Esophagus muscularis mucosa (tissue), 4 donors: ENCODE results near the gene SASH1. TPM values are rescaled to one million over a fixed set of nuclear protein-coding genes. Genes with fewer than 3 reads are reported as not detected.
"Not testable (repeated sequence)": the region's sequence is repeated elsewhere in the genome, so short reads cannot be mapped to it uniquely, and the experiment has no call there.

Source experiments
- DNase-seq: peaks from one replicate; pipeline ENCODE4 v3.0.0-alpha.2; 2017; ENCODE audit errors: extremely low spot score
- H3K27ac ChIP-seq, 4 donors: fragments of 200-600 bp; sonication (generic); replicated peaks in 1 of 4; 1 replicate in 3 of 4; 2 replicates in 1 of 4; pipeline ENCODE4 v1.5.1; 2016 to 2019; ENCODE audit warnings: mild to moderate bottlenecking in 1 of 4
- H3K27me3 ChIP-seq, 4 donors: fragments of 200-600 bp; sonication (generic); one replicate each; pipeline versions ENCODE4 v1.5.1 to v1.6.0; 2016 to 2019
- H3K36me3 ChIP-seq, 4 donors: fragments of 200-600 bp; sonication (generic); one replicate each; pipeline ENCODE4 v1.5.1; 2016 to 2019
- H3K4me1 ChIP-seq, 4 donors: fragments of 200-600 bp; sonication (generic); one replicate each; pipeline ENCODE4 v1.5.1; 2016 to 2019
- H3K4me3 ChIP-seq, 4 donors: fragments of 200-600 bp; sonication (generic); 1 replicate in 2 of 4; 2 replicates in 2 of 4; pipeline ENCODE4 v1.5.1; 2016 to 2019; ENCODE audit warnings: mild to moderate bottlenecking in 4 of 4, moderate library complexity in 1 of 4
- H3K9me3 ChIP-seq, 4 donors: fragments of 200-600 bp; sonication (generic); 1 replicate in 3 of 4; 2 replicates in 1 of 4; pipeline ENCODE4 v1.5.1; 2016 to 2019
- EP300 ChIP-seq: sonication (generic); formaldehyde crosslinking; IDR thresholded peaks from one replicate; pipeline ENCODE4 v1.6.1; 2017; ENCODE audit warnings: antibody characterized with exemption
- POLR2A ChIP-seq: fragments of 450-650 bp; IDR thresholded peaks from one replicate; pipeline ENCODE4 v1.6.1; 2017; ENCODE audit warnings: antibody characterized with exemption, moderate library complexity, mild to moderate bottlenecking, low read depth
- POLR2AphosphoS5 ChIP-seq, 2 donors: sonication (generic); formaldehyde crosslinking; IDR thresholded peaks; one replicate each; pipeline ENCODE4 v1.6.1; 2017; ENCODE audit warnings: antibody characterized with exemption in 2 of 2
- WGBS: methylation state at CpG from one replicate; pipeline ENCODE4 v1.1.5; 2018; 5-methylcytosine and 5-hydroxymethylcytosine counted together
- intact Hi-C: fragments of 100-400 bp; cut with DNase I; formaldehyde crosslinking; loops from one replicate; pipeline ENCODE4 v1.15.1; 2023
- total RNA-seq, 4 donors: library from RNA; depleted of rRNA; stranded (reverse); fragments of >200 nt; gene quantifications; one replicate each; pipeline versions ENCODE4 v1.1.0 to v1.2.1, GENCODE V29; 2016
- TF ChIP-seq, protein P1 (sequence below), 3 experiments: fragments of 200-600 bp in 2 of 3; fragments of 450-650 bp in 1 of 3; sonication (generic) in 2 of 3; IDR thresholded peaks; one replicate each; pipeline ENCODE4 v1.5.1; 2017 to 2019; ENCODE audit warnings: antibody characterized with exemption in 3 of 3, mild to moderate bottlenecking in 2 of 3, moderate library complexity in 1 of 3

SASH1 gene
- total RNA-seq, 4 donors from 2014 or later: 56.5 to 86.6 (median 70.3) TPM

DNA sequence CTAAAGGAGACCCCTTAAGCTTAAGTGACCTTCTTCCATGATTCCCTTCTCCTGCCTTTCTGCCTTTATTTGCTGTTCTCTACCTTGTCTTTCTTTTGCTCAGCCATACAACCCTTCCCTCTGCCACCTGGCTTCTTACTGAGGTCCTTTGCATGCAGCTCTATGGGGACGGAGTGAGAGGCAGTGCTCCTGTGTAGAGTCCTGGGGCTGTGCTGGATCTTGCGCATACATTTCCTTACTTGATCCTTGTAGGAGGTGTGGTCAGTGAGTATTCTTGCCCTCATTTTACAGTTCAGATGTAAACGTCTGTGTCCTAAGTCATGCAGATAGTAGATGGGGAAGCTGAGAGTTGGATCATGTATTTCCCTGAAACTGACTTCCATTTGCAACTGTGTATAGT is 5.7 kb downstream of the SASH1 start:
- Histone ChIP-seq H3K9me3 (no peaks in the 10 kb centered on the region), H3K27me3 (no peaks in the 10 kb centered on the region), H3K27ac (no peak overlapping the region), H3K4me1 (peaks cover 11 to 37% (median 25%) of the 10 kb centered on the region in 4 donors), H3K36me3 (peaks cover 0 to 3% (median 0%) of the 10 kb centered on the region in 4 donors), H3K4me3 (no peak overlapping the region)
- no peak for DNase-seq
- TF ChIP-seq POLR2AphosphoS5 (IDR thresholded peaks at IDR 0.05) (no peak), POLR2A (no peak), EP300 (no peak)
- TF ChIP-seq, protein P1, sequence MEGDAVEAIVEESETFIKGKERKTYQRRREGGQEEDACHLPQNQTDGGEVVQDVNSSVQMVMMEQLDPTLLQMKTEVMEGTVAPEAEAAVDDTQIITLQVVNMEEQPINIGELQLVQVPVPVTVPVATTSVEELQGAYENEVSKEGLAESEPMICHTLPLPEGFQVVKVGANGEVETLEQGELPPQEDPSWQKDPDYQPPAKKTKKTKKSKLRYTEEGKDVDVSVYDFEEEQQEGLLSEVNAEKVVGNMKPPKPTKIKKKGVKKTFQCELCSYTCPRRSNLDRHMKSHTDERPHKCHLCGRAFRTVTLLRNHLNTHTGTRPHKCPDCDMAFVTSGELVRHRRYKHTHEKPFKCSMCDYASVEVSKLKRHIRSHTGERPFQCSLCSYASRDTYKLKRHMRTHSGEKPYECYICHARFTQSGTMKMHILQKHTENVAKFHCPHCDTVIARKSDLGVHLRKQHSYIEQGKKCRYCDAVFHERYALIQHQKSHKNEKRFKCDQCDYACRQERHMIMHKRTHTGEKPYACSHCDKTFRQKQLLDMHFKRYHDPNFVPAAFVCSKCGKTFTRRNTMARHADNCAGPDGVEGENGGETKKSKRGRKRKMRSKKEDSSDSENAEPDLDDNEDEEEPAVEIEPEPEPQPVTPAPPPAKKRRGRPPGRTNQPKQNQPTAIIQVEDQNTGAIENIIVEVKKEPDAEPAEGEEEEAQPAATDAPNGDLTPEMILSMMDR (IDR thresholded peaks at IDR 0.05): no peak
- WGBS: 85% methylated on average over 3 of the region's 3 CpGs
- intact Hi-C loops: no loop called here

DNA sequence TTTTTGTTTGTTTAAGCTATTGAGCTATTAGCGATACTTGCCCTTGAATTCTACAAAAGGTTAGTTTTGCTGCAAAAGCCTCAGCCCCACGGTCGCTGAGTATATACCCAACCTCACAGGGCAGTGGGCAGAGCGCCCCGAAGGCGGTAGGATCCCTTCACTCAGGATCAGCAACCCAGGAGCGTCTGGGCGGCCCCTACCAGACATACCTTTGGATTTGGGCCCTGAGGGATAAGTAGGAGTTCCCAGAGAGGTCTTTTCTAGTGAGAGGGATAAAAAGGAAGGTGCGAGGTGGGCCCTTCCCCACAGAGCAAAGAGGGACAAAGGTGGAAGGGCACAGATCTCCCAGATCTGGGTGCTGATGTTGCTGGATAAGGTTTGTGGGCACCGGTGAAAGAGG is 6.1 kb downstream of the SASH1 start:
- intact Hi-C loops: no loop called here
- Histone ChIP-seq H3K27ac (no peak overlapping the region), H3K4me1 (peaks cover 9 to 33% (median 21%) of the 10 kb centered on the region in 4 donors), H3K9me3 (no peaks in the 10 kb centered on the region), H3K36me3 (peaks cover 0 to 5% (median 0%) of the 10 kb centered on the region in 4 donors), H3K27me3 (no peaks in the 10 kb centered on the region), H3K4me3 (no peak overlapping the region)
- no peak for TF ChIP-seq POLR2AphosphoS5 (IDR thresholded peaks at IDR 0.05)
- TF ChIP-seq, protein P1 (IDR thresholded peaks at IDR 0.05): no peak
- no peak for TF ChIP-seq POLR2A
- WGBS: 90% methylated on average over 10 of the region's 10 CpGs
- no peak for DNase-seq

DNA sequence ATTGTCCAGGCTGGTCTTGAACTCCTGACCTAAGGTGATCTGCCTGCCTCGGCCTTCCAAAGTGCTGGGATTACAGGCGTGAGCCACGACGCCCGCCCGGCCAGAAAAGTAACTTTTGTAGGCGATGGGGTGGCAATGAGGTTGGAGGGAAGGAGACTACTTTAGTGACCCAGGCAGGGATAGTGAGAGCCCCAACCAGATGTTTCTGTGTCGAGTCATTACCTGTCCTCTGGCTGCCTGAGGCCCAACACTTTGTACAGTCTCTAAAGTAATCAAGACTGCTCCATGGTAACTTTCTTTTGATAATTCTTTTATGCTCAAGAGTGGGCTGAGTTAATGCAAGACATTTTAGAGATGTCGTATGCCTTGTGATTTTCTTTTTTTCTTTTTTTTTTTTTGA is 6.8 kb downstream of the SASH1 start:
- Histone ChIP-seq H3K4me1 (peaks cover 5 to 26% (median 14%) of the 10 kb centered on the region in 4 donors), H3K4me3 (no peak overlapping the region), H3K9me3 (no peaks in the 10 kb centered on the region), H3K27ac (no peak overlapping the region), H3K27me3 (no peaks in the 10 kb centered on the region), H3K36me3 (peaks cover 0 to 6% (median 0%) of the 10 kb centered on the region in 4 donors)
- TF ChIP-seq POLR2AphosphoS5 (IDR thresholded peaks at IDR 0.05) (no peak), POLR2A (no peak), EP300 (no peak)
- TF ChIP-seq, protein P1 (IDR thresholded peaks at IDR 0.05): no peak
- DNase-seq: no peak
- intact Hi-C loops: no loop called here
- WGBS: 96% methylated on average over 9 of the region's 9 CpGs

DNA sequence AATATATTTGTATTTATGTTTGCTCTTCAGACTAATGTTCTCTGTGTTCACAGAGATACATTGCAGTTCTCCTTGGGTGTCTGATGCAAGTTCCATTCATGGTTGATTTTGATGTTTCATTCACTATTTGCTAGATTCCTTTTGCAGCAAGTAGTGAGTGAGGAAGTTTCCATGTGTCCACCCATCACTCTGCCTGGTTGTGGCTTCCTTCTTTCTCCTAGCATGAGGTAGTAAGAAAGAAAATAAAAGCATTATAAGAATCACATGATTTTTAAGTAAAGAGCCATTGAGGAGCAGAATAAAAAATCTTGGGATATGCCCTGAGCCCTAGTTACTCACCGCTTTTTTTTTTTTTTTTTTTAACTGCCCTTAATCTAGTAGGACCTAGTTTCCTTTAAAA is 8.7 kb downstream of the SASH1 start:
- Histone ChIP-seq H3K4me1 (peaks cover 0 to 13% (median 0%) of the 10 kb centered on the region in 4 donors), H3K4me3 (no peak overlapping the region), H3K27ac (no peak overlapping the region), H3K36me3 (peaks cover 0 to 6% (median 0%) of the 10 kb centered on the region in 4 donors), H3K9me3 (no peaks in the 10 kb centered on the region), H3K27me3 (no peaks in the 10 kb centered on the region)
- 86% methylated on average over 1 of the region's 1 CpG for WGBS
- intact Hi-C loops: no loop called here
- no peak for DNase-seq
- TF ChIP-seq POLR2AphosphoS5 (IDR thresholded peaks at IDR 0.05) (no peak), POLR2A (no peak), EP300 (no peak)
- TF ChIP-seq, protein P1 (IDR thresholded peaks at IDR 0.05): no peak

DNA sequence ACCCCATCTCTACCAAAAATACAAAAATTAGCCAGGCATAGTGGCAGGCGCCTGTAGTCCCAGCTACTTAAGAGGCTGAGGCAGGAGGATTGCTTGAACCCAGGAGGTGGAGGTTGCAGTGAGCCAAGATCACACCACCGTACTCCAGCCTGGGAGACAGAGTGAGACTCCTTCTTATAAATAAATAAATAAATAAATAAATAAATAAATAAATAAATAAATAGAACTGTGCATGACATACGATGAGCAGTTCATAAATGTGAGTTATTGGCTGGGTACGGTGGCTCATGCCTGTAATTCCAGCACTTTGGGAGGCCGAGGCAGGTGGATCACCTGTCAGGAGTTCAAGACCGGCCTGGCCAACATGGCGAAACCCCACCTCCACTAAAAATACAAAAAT is 9.8 kb downstream of the SASH1 start:
- intact Hi-C loops: not testable (repeated sequence)

More for the DNA sequence above, 9.8 kb downstream of the SASH1 start:
- H3K27me3 ChIP-seq, H3K4me3 ChIP-seq, H3K27ac ChIP-seq, DNase-seq, H3K4me1 ChIP-seq, H3K9me3 ChIP-seq, H3K36me3 ChIP-seq: not testable (repeated sequence)
- WGBS: 95% methylated on average over 7 of the region's 7 CpGs
